PC-9 (cell line): ENCODE results near the gene HAAO.

Source experiments
- CTCF ChIP-seq: fragments of 200-600 bp; sonication (generic); conservative IDR thresholded peaks from 2 replicates; pipeline ENCODE4 v1.6.1; 2017; ENCODE audit warnings: mixed run types, antibody characterized with exemption, mild to moderate bottlenecking, moderate library complexity
- EZH2 ChIP-seq: fragments of 200-600 bp; sonication (generic); IDR thresholded peaks from 2 replicates; pipeline ENCODE4 v1.8.0; 2017; ENCODE audit warnings: antibody characterized with exemption, low read depth

- TF ChIP-seq CTCF (no peak), EZH2 (no peak)
Observed at GRCh38 chr2:42810121-42810970, 18.0 kb upstream of the HAAO start.
